ENCODE results near the gene GZMA.

The GZMA gene

DNA sequence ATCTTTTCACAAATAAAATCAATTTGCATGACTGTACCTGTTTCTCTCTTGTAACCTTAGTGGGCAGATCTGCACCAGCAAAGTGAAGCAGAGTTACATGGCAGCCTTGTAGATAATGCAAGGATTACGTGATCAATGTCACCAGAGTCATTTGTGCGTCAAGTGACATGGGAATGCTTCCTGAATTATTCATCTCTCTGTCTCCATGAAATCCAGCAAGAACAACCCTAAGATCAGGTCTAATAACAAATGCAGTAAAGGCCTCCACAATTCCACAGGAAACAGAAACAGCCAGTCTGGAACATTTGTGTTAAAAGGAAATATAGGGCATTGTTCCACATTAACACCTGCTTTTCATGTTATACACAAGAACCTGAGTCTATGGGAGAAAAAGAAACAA is 7.8 kb downstream of the GZMA start:
- H3K27ac ChIP-seq (ENCODE audit: low read depth, low read length): no peak overlapping the region
- H3K9ac ChIP-seq (ENCODE audit: low read length): no peak overlapping the region
- H2BK5ac ChIP-seq (ENCODE audit: low read length): no peak overlapping the region
- H3K27me3 ChIP-seq (ENCODE audit: insufficient read depth, low read length, poor library complexity): no peaks in the 10 kb centered on the region
- no peak overlapping the region for H2AK5ac ChIP-seq (ENCODE audit: low read length)
- no peak overlapping the region for H3K23ac ChIP-seq (ENCODE audit: low read length)
- no peak overlapping the region for H3K4me2 ChIP-seq (ENCODE audit: low read length)
- H2BK15ac ChIP-seq (replicated peaks; ENCODE audit: low read depth): no peak overlapping the region
- H3K4me1 ChIP-seq (ENCODE audit: control insufficient read depth, low read depth, low read length): no peaks in the 10 kb centered on the region
- no peaks in the 10 kb centered on the region for H3K79me2 ChIP-seq (ENCODE audit: control insufficient read depth, insufficient read depth, low read length)
- no peak overlapping the region for H3K4ac ChIP-seq (ENCODE audit: low read depth, low read length)
- no peak overlapping the region for H4K8ac ChIP-seq (ENCODE audit: low read depth, low read length)
- no CpG with 5 or more reads among the region's 2 CpGs for WGBS (ENCODE audit: extremely low coverage, insufficient coverage, low lambda C conversion rate)
- H4K5ac ChIP-seq (ENCODE audit: low read length): no peak overlapping the region
- H3K36me3 ChIP-seq (ENCODE audit: control insufficient read depth, insufficient read depth, low read length): no peaks in the 10 kb centered on the region
- no peak overlapping the region for H3K4me3 ChIP-seq (ENCODE audit: low read length)
- no peaks in the 10 kb centered on the region for H3K79me1 ChIP-seq (ENCODE audit: low read length)
- no peak overlapping the region for H3K56ac ChIP-seq (ENCODE audit: low read length)
- no peak overlapping the region for H3K18ac ChIP-seq (ENCODE audit: low read length)
- DNase-seq: no peak
- no peak overlapping the region for H2BK120ac ChIP-seq (ENCODE audit: low read depth, low read length)

DNA sequence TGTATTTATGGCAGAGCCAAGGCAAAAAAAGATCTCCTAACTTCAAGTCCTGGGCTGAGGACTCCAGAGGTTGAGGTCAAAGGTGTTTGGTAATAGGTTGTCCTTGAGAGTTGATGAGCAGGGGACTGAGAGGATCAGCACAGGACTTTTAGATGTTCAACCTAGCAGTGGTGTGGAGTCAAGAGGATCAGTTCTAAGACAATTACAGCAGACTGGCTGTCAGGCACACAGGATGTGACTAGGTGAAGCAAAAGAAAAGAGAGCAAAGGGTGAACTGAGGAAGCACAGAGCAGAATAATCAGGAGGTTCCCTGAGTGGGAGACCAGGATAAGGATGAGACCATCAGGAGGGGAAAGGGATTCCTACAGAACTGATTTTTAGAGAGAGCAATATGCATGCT is 10.9 kb downstream of the GZMA start:
- H3K18ac ChIP-seq (ENCODE audit: low read length): no peak overlapping the region
- no peak for DNase-seq

DNA sequence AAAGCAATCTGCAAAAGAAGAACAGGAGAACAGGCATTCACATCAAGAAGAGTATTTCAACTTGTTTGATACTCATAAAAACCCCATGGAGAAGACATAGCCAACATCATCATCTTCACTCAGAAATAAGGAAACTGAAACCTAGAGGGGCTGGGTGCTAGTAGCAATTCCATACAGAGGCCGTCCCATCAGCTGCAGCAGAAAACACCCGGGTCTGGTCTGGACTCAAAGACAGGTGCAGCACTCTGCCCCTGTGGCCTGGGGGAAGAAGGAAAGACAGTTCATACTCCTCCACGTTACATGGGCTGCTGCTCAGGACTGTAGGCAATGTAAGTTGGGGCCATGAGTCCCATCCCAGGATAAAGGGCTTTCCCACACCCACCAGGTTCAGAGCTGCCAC is 11.6 kb downstream of the GZMA start:
- no CpG with 5 or more reads among the region's 3 CpGs for WGBS (ENCODE audit: extremely low coverage, insufficient coverage, low lambda C conversion rate)
- H4K8ac ChIP-seq (ENCODE audit: low read depth, low read length): no peak overlapping the region

More for the DNA sequence above, 10.9 kb downstream of the GZMA start:
- Histone ChIP-seq H3K27ac (ENCODE audit: low read depth, low read length) (no peak overlapping the region), H3K79me2 (ENCODE audit: control insufficient read depth, insufficient read depth, low read length) (no peaks in the 10 kb centered on the region), H2BK15ac (replicated peaks; ENCODE audit: low read depth) (no peak overlapping the region), H3K4me1 (ENCODE audit: control insufficient read depth, low read depth, low read length) (no peaks in the 10 kb centered on the region), H3K9ac (ENCODE audit: low read length) (no peak overlapping the region), H2BK5ac (ENCODE audit: low read length) (no peak overlapping the region), H2BK120ac (ENCODE audit: low read depth, low read length) (no peak overlapping the region), H3K36me3 (ENCODE audit: control insufficient read depth, insufficient read depth, low read length) (no peaks in the 10 kb centered on the region), H3K23ac (ENCODE audit: low read length) (no peak overlapping the region), H3K79me1 (ENCODE audit: low read length) (no peaks in the 10 kb centered on the region), H4K5ac (ENCODE audit: low read length) (no peak overlapping the region), H3K4me3 (ENCODE audit: low read length) (no peak overlapping the region), H4K8ac (ENCODE audit: low read depth, low read length) (no peak overlapping the region), H3K4me2 (ENCODE audit: low read length) (no peak overlapping the region), H2AK5ac (ENCODE audit: low read length) (no peak overlapping the region), H3K27me3 (ENCODE audit: insufficient read depth, low read length, poor library complexity) (no peaks in the 10 kb centered on the region), H3K56ac (ENCODE audit: low read length) (no peak overlapping the region), H3K4ac (ENCODE audit: low read depth, low read length) (no peak overlapping the region)

DNA sequence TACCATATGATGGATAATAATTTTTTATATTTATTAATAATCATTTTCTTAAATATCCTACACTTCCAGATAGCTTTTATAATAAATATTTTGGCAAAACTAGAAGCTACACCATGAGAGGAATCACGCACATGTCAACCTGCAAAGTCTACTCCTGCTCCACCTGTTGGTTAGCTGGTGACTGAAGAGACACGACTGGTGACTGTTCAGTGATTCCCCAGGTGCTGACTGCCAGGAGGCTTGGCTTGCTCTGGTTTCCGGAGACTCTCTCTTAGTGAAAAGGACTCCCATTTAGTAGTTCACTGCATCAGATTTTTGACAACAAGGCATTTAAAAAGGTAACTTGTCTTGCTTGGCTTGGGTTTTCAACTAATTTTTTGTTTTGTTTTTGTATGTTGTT is 20.9 kb downstream of the GZMA start:
- no peak overlapping the region for H3K9ac ChIP-seq (ENCODE audit: low read length)
- no peak overlapping the region for H2BK15ac ChIP-seq (replicated peaks; ENCODE audit: low read depth)
- no peak overlapping the region for H3K4me2 ChIP-seq (ENCODE audit: low read length)
- DNase-seq: peak; percentile 9
- no peak overlapping the region for H2AK5ac ChIP-seq (ENCODE audit: low read length)
- no peak overlapping the region for H3K27ac ChIP-seq (ENCODE audit: low read depth, low read length)
- no peak overlapping the region for H4K5ac ChIP-seq (ENCODE audit: low read length)
- no peak overlapping the region for H3K4ac ChIP-seq (ENCODE audit: low read depth, low read length)
- H3K79me2 ChIP-seq (ENCODE audit: control insufficient read depth, insufficient read depth, low read length): no peaks in the 10 kb centered on the region
- no peak overlapping the region for H3K23ac ChIP-seq (ENCODE audit: low read length)
- no peaks in the 10 kb centered on the region for H3K27me3 ChIP-seq (ENCODE audit: insufficient read depth, low read length, poor library complexity)
- no peaks in the 10 kb centered on the region for H3K79me1 ChIP-seq (ENCODE audit: low read length)
- H2BK5ac ChIP-seq (ENCODE audit: low read length): no peak overlapping the region
- no CpG with 5 or more reads among the region's 3 CpGs for WGBS (ENCODE audit: extremely low coverage, insufficient coverage, low lambda C conversion rate)
- no peak overlapping the region for H2BK120ac ChIP-seq (ENCODE audit: low read depth, low read length)
- H3K18ac ChIP-seq (ENCODE audit: low read length): no peak overlapping the region
- no peaks in the 10 kb centered on the region for H3K36me3 ChIP-seq (ENCODE audit: control insufficient read depth, insufficient read depth, low read length)
- no peak overlapping the region for H3K4me3 ChIP-seq (ENCODE audit: low read length)
- no peak overlapping the region for H4K8ac ChIP-seq (ENCODE audit: low read depth, low read length)
- H3K4me1 ChIP-seq (ENCODE audit: control insufficient read depth, low read depth, low read length): no peaks in the 10 kb centered on the region
- H3K56ac ChIP-seq (ENCODE audit: low read length): no peak overlapping the region

More for the DNA sequence above, 11.6 kb downstream of the GZMA start:
- Histone ChIP-seq H2BK120ac (ENCODE audit: low read depth, low read length) (no peak overlapping the region), H3K27ac (ENCODE audit: low read depth, low read length) (no peak overlapping the region), H3K4me1 (ENCODE audit: control insufficient read depth, low read depth, low read length) (no peaks in the 10 kb centered on the region), H2BK15ac (replicated peaks; ENCODE audit: low read depth) (no peak overlapping the region), H3K79me2 (ENCODE audit: control insufficient read depth, insufficient read depth, low read length) (no peaks in the 10 kb centered on the region), H3K18ac (ENCODE audit: low read length) (no peak overlapping the region), H3K23ac (ENCODE audit: low read length) (no peak overlapping the region), H2AK5ac (ENCODE audit: low read length) (no peak overlapping the region), H3K4ac (ENCODE audit: low read depth, low read length) (no peak overlapping the region), H4K5ac (ENCODE audit: low read length) (no peak overlapping the region), H3K79me1 (ENCODE audit: low read length) (no peaks in the 10 kb centered on the region), H2BK5ac (ENCODE audit: low read length) (no peak overlapping the region), H3K9ac (ENCODE audit: low read length) (no peak overlapping the region), H3K36me3 (ENCODE audit: control insufficient read depth, insufficient read depth, low read length) (no peaks in the 10 kb centered on the region), H3K56ac (ENCODE audit: low read length) (no peak overlapping the region), H3K4me2 (ENCODE audit: low read length) (no peak overlapping the region), H3K4me3 (ENCODE audit: low read length) (no peak overlapping the region), H3K27me3 (ENCODE audit: insufficient read depth, low read length, poor library complexity) (no peaks in the 10 kb centered on the region)
- no peak for DNase-seq

DNA sequence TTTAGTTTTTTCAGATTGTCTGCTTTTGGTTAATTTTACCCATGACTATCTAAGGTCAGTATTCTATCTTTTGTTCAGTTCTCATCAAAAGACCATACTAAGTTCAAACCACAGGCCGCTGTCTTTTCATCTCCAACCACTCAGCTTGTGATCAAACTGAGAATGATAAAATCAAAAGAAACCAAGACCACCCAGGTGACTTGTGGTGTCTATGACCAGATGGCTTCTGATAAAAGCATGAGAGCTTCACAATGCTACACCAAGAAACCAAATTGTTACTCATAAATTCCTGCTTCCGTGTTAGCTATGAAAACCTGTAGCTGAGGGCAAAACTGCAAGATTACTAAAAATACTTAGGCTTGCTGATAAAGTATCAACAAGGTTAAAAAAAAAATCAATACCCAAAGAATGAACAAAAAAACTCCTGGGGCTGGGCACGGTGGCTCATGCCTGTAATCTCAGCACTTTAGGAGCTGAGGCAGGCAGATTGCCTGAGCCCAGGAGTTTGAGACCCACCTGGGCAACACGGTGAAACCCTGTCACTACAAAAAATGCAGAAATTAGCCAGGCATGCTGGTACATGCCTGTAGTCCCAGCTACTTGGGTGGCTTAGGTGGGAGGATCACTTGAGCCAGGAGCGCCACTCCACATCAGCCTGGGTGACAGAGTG is 31.7 kb downstream of the GZMA start:
- no peak overlapping the region for H3K9ac ChIP-seq (ENCODE audit: low read length)
- no peak overlapping the region for H2AK5ac ChIP-seq (ENCODE audit: low read length)
- no peak overlapping the region for H2BK120ac ChIP-seq (ENCODE audit: low read depth, low read length)
- no peak overlapping the region for H2BK5ac ChIP-seq (ENCODE audit: low read length)
- no peaks in the 10 kb centered on the region for H3K27me3 ChIP-seq (ENCODE audit: insufficient read depth, low read length, poor library complexity)
- H3K56ac ChIP-seq (ENCODE audit: low read length): no peak overlapping the region
- no peaks in the 10 kb centered on the region for H3K36me3 ChIP-seq (ENCODE audit: control insufficient read depth, insufficient read depth, low read length)
- no peaks in the 10 kb centered on the region for H3K79me2 ChIP-seq (ENCODE audit: control insufficient read depth, insufficient read depth, low read length)
- no peak overlapping the region for H2BK15ac ChIP-seq (replicated peaks; ENCODE audit: low read depth)
- H3K4me2 ChIP-seq (ENCODE audit: low read length): no peak overlapping the region
- no peak overlapping the region for H3K27ac ChIP-seq (ENCODE audit: low read depth, low read length)
- no peak overlapping the region for H4K8ac ChIP-seq (ENCODE audit: low read depth, low read length)
- no peak overlapping the region for H3K18ac ChIP-seq (ENCODE audit: low read length)
- no peaks in the 10 kb centered on the region for H3K79me1 ChIP-seq (ENCODE audit: low read length)
- no peak overlapping the region for H3K4ac ChIP-seq (ENCODE audit: low read depth, low read length)
- no peak for DNase-seq
- H3K4me1 ChIP-seq (ENCODE audit: control insufficient read depth, low read depth, low read length): no peaks in the 10 kb centered on the region
- H4K5ac ChIP-seq (ENCODE audit: low read length): no peak overlapping the region
- WGBS (ENCODE audit: extremely low coverage, insufficient coverage, low lambda C conversion rate): no CpG with 5 or more reads among the region's 5 CpGs
- no peak overlapping the region for H3K4me3 ChIP-seq (ENCODE audit: low read length)
- H3K23ac ChIP-seq (ENCODE audit: low read length): no peak overlapping the region

DNA sequence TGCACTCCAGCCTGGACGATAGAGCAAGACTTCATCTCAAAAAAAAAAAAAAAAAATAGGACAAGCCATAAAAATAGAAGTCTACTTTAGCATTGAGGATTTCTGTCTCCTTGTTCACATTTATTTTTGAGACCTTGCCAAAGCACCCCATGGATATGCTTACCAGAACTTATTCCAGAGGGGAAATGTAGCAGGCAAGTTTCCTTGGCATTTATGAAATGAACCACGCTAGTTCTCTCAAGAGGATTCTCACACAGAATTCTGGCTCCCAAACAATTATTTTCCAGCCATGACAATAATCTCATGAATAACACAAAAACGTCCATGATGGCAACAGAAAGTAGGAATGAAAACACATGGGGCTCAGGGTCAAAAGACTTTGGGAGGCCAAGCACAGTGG is 34.1 kb downstream of the GZMA start:
- H2BK5ac ChIP-seq (ENCODE audit: low read length): no peak overlapping the region
- no peak overlapping the region for H3K27ac ChIP-seq (ENCODE audit: low read depth, low read length)
- H3K27me3 ChIP-seq (ENCODE audit: insufficient read depth, low read length, poor library complexity): no peaks in the 10 kb centered on the region
- no peak overlapping the region for H3K56ac ChIP-seq (ENCODE audit: low read length)
- no peak overlapping the region for H3K9ac ChIP-seq (ENCODE audit: low read length)
- DNase-seq: no peak
- H3K18ac ChIP-seq (ENCODE audit: low read length): no peak overlapping the region
- H3K79me2 ChIP-seq (ENCODE audit: control insufficient read depth, insufficient read depth, low read length): no peaks in the 10 kb centered on the region
- H3K4me1 ChIP-seq (ENCODE audit: control insufficient read depth, low read depth, low read length): no peaks in the 10 kb centered on the region
- H3K4ac ChIP-seq (ENCODE audit: low read depth, low read length): no peak overlapping the region
- no peak overlapping the region for H2BK15ac ChIP-seq (replicated peaks; ENCODE audit: low read depth)
- no peak overlapping the region for H2BK120ac ChIP-seq (ENCODE audit: low read depth, low read length)
- no CpG with 5 or more reads among the region's 3 CpGs for whole genome bisulfite sequencing (ENCODE audit: extremely low coverage, insufficient coverage, low lambda C conversion rate)
- H3K36me3 ChIP-seq (ENCODE audit: control insufficient read depth, insufficient read depth, low read length): no peaks in the 10 kb centered on the region
- no peak overlapping the region for H3K4me3 ChIP-seq (ENCODE audit: low read length)
- no peak overlapping the region for H4K5ac ChIP-seq (ENCODE audit: low read length)
- H4K8ac ChIP-seq (ENCODE audit: low read depth, low read length): no peak overlapping the region
- no peak overlapping the region for H3K4me2 ChIP-seq (ENCODE audit: low read length)
- H3K79me1 ChIP-seq (ENCODE audit: low read length): no peaks in the 10 kb centered on the region
- no peak overlapping the region for H3K23ac ChIP-seq (ENCODE audit: low read length)
- no peak overlapping the region for H2AK5ac ChIP-seq (ENCODE audit: low read length)
